ENCODE data around the gene BCAM.

- TF ChIP-seq POLR2A (IDR thresholded peaks at IDR 0.05) (no peak), CTCF (IDR thresholded peaks at IDR 0.05 in 8 of 11, conservative IDR thresholded peaks at IDR 0.05 in 3 of 11) (no peak)
Observed at GRCh38 chr19:44779150-44779549, 29.8 kb upstream of the BCAM start.
